Stimulated activated CD4-positive, alpha-beta T cell treated with anti-CD3 and anti-CD28 coated beads, Interleukin-1b, Interleukin-23, amount 100 ng/mL, for 1 hour (primary cell): Measurements from ENCODE around the gene INHBB.
"Not testable (repeated sequence)": the region's sequence is repeated elsewhere in the genome, so short reads cannot be mapped to it uniquely, and the experiment has no call there.

Experiments
- DNase-seq, 2 donors: peaks; one replicate each; pipeline ENCODE4 v3.0.0-alpha.2; 2020; ENCODE audit warnings: low read depth in 2 of 2

INHBB gene

DNA sequence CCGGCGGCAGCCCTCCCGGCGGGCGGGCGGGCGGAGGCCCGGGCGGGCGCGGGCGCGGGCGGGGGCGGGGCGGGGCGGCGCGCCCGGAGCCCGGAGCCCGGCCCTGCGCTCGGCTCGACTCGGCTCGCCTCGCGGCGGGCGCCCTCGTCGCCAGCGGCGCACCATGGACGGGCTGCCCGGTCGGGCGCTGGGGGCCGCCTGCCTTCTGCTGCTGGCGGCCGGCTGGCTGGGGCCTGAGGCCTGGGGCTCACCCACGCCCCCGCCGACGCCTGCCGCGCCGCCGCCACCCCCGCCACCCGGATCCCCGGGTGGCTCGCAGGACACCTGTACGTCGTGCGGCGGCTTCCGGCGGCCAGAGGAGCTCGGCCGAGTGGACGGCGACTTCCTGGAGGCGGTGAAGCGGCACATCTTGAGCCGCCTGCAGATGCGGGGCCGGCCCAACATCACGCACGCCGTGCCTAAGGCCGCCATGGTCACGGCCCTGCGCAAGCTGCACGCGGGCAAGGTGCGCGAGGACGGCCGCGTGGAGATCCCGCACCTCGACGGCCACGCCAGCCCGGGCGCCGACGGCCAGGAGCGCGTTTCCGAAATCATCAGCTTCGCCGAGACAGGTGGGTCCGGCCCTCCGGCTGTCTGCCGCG lies at the start of gene INHBB:
Gene INHBB, plus strand, starts transcription at position 111 of the 641 bp plus-strand sequence. Its CDS starts 53 bp downstream, at position 164.
- DNase-seq: no peak

- no peak for DNase-seq
Measured at GRCh38 chr2:120298173-120298835, 47.6 kb upstream of the INHBB start.

DNA sequence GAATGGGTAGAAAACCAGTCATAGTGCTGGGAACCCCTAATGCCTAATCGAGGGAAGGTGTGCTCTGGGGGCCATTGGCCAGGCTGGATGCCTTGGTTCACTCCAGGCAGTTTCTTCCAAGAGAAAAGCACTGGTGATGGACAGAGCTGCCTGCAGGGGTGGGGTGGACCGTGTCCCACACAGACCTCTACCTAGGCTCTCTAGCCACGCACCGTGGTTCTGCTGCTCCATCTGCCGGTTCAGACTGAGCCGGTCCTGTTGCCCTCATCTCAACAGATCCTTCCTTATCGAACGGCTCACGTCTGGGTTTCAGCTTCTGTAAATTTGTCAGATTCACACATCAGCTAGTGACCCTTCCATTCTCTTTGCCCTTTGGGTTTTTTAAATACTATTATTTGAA lies 46.9 kb upstream of the INHBB start:
- no peak for DNase-seq

- no peak for DNase-seq
Measured at GRCh38 chr2:120299561-120299960, 46.4 kb upstream of the INHBB start.

DNA sequence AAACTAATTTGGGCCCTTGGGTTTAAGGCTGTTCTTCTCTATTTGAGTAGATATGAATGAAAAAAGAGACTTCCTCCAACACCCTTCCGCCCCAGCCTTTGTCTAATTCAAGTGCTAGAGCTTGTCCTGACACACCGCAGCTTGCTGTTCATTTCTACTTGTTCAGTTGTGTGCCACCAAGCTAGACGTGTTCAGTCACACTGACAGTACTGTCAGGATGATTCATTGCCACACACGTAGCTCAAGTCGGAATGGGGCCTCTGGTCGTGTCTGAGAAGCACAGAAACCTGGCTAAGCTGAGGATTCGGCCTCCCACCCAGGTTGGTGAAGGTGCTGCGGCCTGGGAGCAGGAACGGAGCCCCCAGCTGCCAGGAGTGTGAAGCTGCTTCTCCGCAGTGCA lies 45.6 kb upstream of the INHBB start:
- no peak for DNase-seq

- DNase-seq: no peak
Measured at GRCh38 chr2:120301284-120301683, 44.7 kb upstream of the INHBB start.

GRCh38 chr2:120302301-120302700 lies 43.6 kb upstream of the INHBB start:
- no peak for DNase-seq

GRCh38 chr2:120303177-120303576 lies 42.8 kb upstream of the INHBB start:
- DNase-seq: no peak

- no peak for DNase-seq
Measured at GRCh38 chr2:120305296-120305695, 40.6 kb upstream of the INHBB start.

DNA sequence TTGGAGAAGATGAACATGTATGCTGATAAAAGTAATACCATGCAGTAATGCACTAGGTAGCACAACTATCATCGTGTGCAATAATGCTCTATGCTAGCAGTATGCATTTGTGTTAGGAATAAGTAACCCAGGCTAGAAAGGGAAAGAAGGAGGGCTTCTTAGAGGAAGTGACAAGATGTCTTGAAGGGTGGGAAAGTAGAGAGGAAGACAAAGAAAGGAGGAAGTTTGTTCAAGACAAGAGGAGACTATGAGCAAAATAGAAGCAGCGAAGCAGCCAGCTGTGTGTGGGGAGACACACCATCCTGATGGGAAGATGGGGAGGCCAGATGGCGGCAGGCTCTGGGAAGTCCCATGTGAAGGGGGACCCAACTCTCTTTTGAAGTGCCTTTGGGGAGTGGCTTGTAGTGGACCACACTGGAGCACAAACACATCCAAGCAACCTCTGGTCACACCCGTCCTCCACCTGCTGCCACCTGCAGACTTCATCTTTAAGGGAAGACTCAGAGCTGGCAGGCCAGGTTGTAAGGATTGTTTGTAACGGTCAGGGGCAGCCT lies 39.9 kb upstream of the INHBB start:
- no peak for DNase-seq

DNA sequence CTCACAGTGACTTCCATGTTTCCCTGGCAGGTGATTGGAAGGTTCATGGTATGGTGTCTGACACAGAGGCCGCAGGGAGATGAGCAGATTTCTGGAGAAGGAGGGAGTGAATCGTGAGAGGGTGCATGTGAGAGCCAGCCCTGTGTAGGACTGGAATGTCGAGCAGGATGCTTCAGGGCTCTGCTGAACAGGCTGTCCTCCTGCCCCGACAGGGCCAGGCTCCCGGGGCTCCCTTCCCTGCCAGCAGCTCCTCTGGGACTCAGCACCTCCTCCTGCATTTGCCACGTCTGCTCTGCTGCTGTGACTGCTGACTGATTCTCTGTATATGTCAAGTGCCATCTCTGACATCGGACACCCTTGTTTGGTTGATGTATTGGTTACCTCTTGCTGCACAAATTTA lies 38.5 kb upstream of the INHBB start:
- no peak for DNase-seq

GRCh38 chr2:120308038-120308910 lies 37.7 kb upstream of the INHBB start:
- DNase-seq: no peak

GRCh38 chr2:120310136-120310535 lies 35.8 kb upstream of the INHBB start:
- DNase-seq: no peak

DNA sequence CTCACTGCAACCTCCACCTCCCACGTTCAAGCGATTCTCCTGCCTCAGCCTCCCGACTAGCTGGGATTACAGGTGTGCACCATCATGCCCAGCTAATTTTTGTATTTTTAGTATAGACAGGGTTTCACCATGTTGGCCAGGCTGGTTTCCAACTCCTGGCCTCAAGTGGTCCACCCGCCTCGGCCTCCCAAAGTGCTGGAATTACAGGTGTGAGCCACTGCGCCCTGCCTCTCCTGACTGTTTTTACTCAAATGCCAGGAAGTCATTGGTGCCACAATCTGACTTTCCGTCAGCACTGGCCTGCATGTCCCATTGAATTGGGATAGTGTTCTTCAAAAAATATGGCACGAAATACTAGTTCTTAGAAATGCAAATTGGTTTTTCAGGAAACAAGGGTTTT lies 35.1 kb upstream of the INHBB start:
- DNase-seq: not testable (repeated sequence)

- DNase-seq: no peak
Measured at GRCh38 chr2:120312076-120312475, 33.9 kb upstream of the INHBB start.

DNA sequence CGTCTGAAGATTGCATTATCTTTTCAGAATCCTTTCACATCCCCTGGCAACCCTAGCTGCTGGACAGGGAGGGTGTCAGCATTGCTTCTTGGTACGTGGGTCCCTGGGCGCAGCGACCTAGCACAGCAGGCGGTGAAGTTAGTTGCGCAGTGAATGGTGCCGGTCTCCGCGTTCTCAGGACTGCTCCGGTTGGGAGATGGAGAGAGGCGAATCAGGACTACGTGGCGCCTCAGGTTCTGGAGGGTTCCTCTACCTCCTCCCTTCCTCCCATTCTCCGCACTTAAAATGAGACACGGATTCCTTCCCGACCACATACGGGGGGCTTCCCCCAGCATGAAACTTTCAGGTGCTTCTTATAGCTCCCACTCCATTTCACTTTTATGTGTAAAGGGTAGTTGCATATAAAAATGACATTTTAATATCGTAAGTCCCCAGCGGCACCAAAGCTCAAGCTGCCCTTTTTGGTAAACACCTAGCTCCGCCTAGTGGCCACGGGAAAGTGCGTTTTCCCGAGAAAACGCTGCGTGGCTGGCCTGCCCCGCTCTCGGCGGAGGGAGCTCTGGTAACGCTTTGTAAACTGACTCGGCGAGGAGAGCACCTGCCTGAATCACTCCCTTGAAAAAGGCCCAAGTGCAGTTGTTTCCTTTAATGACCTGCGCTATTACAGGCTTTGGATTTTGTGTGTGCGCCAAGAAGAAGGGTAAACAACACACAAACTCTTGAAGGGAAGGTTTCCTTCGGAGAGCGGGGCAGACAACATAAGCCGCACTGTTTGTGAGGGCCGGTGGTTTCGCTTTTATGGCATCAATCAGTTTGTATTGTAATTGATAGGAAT lies 32.9 kb upstream of the INHBB start:
- peak; percentile 32 to 65 for DNase-seq

DNA sequence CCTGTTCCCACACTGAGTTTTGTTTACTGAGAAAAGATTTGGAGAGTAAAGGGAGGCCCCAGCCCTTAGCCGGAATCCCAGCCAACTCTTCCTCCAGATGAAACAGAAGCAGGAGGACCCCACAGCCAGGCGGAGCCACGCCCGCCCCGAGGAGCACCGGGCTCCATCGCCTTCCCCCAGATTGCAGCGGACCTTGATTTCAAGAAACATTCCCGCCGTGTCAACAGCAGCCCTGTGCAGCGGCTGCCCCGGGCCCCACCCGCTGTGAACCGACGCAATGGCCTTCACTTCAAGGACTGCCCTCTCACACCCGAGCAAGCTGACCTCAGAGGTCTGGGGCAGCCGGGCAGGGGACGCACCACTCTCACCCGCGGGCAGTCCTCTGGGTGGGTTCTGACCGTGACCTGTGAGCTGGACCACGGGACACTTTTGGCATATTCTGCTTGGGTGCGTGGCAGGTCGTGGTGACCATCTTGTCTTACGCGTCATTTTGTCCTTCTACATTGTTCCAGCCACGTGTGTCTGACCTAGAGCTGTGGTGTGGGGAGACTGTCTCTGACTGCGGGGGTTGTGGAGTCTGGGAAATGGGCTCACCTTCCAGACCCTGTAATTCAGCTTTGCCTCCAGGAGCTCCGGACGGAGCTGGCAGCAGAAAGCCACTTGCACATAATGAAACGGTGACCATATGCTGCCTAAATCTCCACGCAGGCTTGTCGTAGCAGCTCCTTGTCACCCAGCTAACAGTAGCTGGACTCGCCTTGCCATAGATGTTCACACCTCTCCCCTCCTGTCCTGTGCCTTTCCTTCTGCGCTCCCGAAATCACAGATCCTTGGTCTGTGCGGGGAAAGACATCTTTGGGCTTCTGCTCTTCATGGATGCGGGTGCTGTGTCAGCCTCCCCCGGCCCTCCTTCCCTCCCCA lies 32.0 kb upstream of the INHBB start:
- DNase-seq: no peak

DNA sequence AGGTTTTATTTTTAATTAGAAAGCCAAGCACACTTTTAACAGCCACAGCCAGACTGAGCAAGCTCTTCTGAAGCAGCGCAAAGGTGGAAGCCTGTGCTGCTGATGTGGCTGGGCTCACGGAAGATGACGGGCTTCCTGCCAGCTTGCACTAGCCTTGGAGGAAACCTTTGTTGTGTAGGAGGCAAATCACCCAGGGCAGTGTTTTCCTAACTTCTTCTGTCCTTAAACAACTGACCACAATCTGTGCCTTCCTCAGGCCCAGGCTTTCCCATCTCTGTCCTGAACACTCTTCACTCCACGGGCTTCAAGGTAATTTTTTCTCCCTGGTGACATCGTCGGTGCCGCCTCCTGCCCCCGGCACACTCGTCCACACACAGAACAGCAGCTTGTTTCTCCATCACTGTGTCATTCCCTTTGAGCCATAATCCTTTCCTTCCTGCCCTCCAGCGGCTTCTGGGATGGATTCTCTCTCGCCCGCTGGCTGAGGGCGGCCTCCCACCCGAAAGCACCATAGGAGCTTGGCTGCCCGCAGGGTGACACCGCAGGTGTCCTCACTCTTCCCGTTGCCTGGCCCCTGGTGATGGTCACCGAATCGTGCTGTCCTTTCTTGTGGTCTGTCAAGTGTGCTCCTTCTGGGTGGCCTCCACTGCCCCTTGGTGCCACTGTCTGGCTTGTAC lies 31.1 kb upstream of the INHBB start:
- DNase-seq: no peak

GRCh38 chr2:120315367-120316033 lies 30.4 kb upstream of the INHBB start:
- DNase-seq: no peak
